LNCaP clone FGC (cell line): Measurements from ENCODE around the gene PITRM1.

Experiments
- DNase-seq: peaks from one replicate; pipeline ENCODE4 v3.0.0-alpha.2; 2011; ENCODE audit warnings: low read depth
- H3K4me3 ChIP-seq: 2 replicates; pipeline ENCODE4 v1.5.1; 2011; ENCODE audit warnings: mild to moderate bottlenecking, low read depth, low read length, control low read depth
- TF ChIP-seq, protein P1 (sequence below): IDR thresholded peaks from 2 replicates; pipeline ENCODE4 v1.5.1; 2012; ENCODE audit warnings: mild to moderate bottlenecking; ENCODE audit not compliant: control insufficient read depth, insufficient read depth; ENCODE audit errors: extremely low read depth

The PITRM1 gene

DNA sequence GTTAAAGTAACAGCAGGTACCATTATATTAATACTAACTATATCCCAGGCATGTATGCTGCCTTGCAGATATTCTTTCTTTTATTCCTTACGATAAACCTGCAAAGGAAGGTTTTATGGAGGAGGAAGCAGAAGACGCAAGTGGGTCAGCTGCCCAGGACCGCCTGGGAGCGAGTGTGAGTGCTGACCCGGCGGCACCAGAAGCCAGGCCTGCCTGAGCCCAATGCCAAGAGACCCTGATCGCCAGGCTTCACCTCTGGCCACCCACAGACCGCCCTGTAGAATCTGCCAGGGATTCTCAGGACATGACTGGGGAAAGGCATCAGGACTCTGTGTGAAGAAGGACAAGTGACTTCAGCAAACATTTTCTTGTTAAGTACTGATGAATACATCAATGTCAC is 26.3 kb downstream of the PITRM1 start:
- TF ChIP-seq, protein P1, sequence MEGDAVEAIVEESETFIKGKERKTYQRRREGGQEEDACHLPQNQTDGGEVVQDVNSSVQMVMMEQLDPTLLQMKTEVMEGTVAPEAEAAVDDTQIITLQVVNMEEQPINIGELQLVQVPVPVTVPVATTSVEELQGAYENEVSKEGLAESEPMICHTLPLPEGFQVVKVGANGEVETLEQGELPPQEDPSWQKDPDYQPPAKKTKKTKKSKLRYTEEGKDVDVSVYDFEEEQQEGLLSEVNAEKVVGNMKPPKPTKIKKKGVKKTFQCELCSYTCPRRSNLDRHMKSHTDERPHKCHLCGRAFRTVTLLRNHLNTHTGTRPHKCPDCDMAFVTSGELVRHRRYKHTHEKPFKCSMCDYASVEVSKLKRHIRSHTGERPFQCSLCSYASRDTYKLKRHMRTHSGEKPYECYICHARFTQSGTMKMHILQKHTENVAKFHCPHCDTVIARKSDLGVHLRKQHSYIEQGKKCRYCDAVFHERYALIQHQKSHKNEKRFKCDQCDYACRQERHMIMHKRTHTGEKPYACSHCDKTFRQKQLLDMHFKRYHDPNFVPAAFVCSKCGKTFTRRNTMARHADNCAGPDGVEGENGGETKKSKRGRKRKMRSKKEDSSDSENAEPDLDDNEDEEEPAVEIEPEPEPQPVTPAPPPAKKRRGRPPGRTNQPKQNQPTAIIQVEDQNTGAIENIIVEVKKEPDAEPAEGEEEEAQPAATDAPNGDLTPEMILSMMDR: no peak
- no peak for DNase-seq
- H3K4me3 ChIP-seq: no peak overlapping the region

DNA sequence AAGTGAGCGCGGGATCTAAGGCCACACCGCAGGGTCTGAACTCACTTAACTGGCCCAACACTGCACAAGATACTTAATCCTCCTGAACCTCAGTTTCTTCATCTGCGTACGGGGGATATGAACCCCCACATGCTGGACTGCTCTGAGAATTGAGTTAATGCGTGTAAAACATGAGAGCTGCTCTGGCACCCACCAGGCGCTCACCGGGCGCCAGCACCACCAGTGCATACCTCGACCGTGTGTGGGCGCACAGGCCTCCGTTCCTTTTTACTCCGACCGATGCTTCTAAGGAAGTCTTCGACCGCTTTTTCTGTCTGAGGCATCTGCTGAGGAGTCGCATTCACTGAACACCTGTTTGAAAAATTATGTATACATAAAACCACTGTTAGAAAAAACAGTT is 27.2 kb downstream of the PITRM1 start:
- TF ChIP-seq, protein P1: no peak

DNA sequence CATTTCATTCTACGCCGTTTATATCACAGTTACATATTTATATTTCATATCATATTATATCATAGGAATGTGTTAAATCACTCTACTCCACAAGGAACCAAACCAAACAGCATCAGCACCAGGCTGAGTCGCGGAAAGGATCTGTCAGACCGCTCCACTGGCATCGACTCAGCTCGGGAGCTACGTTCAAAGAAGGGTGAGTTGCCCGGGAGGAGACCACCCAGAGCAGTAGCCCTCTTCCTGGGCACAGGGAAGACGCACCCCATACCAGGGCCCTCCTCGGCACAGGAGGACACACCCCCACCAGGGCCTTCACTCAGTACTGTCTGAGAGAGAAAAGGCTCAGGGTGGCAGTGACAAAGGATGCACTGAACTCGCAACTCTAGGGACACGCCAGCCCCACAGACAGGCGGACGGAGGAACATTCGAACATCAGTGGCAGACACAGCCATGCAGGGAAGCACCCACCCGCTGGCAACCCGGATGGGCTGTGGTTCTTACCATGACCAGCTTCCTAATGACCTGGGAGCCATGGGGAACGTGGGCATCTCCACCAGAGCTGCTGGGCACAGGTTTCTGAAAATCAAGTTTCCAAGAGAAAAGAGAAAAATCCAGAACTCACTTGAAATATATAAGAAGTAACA is 28.7 kb downstream of the PITRM1 start:
- H3K4me3 ChIP-seq: no peak overlapping the region
- DNase-seq: no peak
- TF ChIP-seq, protein P1: no peak

More for the DNA sequence above, 27.2 kb downstream of the PITRM1 start:
- H3K4me3 ChIP-seq: no peak overlapping the region
- DNase-seq: no peak

DNA sequence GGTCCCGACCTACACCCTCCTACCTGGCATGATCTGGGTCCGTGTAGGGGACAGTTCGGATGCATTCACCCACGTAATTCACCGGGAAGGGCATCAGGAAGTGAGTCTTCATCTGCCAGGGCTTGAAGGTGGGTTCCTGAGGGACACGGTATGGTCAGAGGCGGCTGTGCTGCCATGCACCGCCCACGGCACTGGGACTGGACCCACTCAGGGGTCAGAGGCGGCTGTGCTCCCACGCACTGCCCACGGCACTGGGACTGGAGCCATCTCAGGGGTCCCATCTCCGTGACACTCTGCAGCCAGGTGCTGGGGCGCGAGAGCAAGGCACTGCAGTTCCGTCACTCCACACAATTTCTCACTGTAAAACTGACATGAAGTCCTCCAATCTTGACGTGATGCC is 29.2 kb downstream of the PITRM1 start:
- no peak for DNase-seq
- H3K4me3 ChIP-seq: no peak overlapping the region
- TF ChIP-seq, protein P1: no peak

DNA sequence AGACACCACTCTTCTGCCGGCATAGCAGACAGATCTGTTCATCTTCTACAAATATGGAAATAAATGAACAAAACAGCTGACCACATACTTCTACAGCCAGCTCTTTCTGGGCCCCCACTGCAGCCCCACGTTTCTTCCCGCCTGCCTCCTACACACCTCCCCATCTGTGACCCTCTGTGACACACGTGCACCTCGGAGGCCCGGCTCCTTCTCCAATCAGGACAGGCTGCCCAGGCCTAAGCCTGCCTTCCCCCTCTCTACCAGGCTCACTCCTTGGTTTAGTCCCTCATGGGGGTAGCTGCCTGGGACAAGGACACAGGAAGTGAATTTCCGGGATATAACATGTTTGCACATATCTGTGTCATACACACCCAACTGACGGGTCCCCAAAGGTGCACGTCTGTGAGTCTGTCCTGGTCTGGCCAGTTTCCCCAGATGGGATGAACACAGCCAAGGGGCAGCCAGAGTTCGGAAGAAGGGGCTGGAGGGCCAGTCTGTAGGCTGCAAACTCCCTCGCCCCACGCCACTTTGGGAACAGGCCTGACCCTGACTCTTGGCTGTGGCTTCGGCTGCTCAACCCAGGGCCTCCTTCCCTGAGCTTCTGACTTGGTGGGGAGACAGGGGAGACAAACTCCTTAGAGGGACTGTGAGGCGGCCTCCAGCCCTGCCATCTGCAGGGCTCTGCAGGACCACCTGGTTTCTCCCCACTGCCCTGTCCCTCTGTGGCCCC is 30.3 kb downstream of the PITRM1 start:
- DNase-seq: no peak
- no peak overlapping the region for H3K4me3 ChIP-seq
- TF ChIP-seq, protein P1: no peak

DNA sequence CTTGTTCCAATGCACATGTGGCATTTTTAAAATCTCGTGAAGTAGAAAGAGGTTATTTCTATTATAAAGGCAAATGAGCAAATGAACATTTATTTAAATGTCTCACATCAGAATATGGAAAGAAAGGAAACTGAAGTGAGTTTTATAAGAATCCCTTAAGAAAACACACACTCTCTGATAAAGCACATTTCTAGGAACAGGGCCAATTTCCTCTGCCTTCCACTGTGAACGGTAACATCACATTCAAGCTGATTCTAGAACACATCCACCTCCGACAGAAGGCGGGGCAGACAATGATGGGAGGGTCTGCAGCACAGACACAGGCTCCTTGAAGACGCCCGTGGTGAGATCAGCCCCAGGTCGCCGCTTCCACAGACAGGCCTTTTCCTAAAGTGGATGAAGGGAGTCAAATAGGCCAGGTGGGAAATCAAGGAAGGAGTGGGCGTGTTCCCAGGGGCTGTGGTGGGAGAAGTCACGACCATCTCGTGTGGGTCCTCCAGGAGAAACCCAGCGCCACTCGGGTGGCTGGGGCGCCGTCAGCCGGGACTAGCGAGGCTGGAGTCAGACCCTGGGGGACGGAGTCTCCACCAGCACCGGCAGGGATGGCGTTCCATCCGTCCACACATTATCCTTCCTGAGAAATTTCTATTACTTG is 31.1 kb downstream of the PITRM1 start:
- DNase-seq: no peak
- no peak overlapping the region for H3K4me3 ChIP-seq
- TF ChIP-seq, protein P1: no peak
